VCaP (cell line): ENCODE results near the gene CCM2L.
"Not testable (repeated sequence)": the region's sequence is repeated elsewhere in the genome, so short reads cannot be mapped to it uniquely, and the experiment has no call there.

Experiments
- H3K27ac ChIP-seq: fragments of 450-650 bp; 2 replicates; pipeline ENCODE4 v1.5.1; 2017
- TF ChIP-seq, protein P1 (sequence below): fragments of 450-650 bp; conservative IDR thresholded peaks from 2 replicates; pipeline ENCODE4 v1.5.1; 2017; ENCODE audit warnings: mild to moderate bottlenecking, moderate library complexity

The CCM2L gene

DNA sequence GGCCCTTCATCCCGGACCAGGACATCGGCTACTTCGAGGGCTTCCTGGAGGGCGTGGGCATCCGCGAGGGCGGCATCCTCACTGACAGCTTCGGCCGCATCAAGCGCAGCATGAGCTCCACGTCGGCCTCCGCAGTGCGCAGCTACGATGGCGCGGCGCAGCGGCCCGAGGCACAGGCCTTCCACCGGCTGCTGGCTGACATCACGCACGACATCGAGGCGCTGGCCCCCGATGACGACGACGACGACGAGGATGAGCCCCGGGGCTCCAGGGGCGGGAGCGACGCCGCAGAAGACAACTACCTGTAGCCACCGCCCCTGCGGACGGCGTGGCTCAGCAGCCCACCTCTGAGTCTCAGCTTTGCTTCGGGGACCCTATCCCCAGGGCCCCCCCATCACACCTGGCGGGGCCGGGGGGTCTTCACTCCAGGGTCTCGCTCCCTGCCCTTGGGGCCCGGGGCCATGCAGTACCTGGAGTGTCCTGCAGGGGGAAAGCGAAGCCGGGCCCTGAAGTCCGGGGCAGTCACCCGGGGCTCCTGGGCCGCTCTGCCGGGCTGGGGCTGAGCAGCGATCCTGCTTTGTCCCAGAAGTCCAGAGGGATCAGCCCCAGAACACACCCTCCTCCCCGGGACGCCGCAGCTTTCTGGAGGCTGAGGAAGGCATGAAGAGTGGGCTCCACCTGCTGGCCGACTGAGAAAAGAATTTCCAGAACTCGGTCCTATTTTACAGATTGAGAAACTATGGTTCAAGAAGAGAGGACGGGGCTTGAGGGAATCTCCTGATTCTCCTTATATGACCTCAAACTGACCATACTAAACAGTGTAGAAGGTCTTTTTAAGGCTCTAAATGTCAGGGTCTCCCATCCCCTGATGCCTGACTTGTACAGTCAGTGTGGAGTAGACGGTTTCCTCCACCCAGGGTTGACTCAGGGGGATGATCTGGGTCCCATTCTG, 21.0 kb downstream of the CCM2L start:
- TF ChIP-seq, protein P1, sequence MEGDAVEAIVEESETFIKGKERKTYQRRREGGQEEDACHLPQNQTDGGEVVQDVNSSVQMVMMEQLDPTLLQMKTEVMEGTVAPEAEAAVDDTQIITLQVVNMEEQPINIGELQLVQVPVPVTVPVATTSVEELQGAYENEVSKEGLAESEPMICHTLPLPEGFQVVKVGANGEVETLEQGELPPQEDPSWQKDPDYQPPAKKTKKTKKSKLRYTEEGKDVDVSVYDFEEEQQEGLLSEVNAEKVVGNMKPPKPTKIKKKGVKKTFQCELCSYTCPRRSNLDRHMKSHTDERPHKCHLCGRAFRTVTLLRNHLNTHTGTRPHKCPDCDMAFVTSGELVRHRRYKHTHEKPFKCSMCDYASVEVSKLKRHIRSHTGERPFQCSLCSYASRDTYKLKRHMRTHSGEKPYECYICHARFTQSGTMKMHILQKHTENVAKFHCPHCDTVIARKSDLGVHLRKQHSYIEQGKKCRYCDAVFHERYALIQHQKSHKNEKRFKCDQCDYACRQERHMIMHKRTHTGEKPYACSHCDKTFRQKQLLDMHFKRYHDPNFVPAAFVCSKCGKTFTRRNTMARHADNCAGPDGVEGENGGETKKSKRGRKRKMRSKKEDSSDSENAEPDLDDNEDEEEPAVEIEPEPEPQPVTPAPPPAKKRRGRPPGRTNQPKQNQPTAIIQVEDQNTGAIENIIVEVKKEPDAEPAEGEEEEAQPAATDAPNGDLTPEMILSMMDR = peak; percentile 97
- no peak overlapping the region for H3K27ac ChIP-seq

DNA sequence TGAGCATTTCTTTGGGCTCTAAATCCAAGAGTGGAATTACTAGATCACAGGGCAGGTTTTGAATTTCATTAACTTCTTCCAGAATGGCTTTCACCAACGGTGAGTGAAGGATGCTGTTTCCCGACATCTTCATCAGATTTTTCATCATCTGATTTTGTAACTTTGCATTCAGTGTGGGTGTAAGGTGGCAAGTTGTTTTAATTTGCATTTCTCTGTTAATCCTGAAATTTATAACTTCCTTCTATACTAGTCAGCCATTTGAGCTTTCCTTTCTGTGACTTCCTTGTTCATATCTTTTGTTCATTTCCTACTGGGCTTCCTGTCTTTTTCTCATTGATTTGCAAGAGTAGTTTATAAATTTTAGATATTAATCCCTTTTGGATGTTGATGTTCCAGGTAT, 23.1 kb downstream of the CCM2L start:
- H3K27ac ChIP-seq = no peak overlapping the region
- TF ChIP-seq, protein P1 = no peak

GRCh38 chr20:32033721-32034120, 23.5 kb downstream of the CCM2L start:
- not testable (repeated sequence) for H3K27ac ChIP-seq

DNA sequence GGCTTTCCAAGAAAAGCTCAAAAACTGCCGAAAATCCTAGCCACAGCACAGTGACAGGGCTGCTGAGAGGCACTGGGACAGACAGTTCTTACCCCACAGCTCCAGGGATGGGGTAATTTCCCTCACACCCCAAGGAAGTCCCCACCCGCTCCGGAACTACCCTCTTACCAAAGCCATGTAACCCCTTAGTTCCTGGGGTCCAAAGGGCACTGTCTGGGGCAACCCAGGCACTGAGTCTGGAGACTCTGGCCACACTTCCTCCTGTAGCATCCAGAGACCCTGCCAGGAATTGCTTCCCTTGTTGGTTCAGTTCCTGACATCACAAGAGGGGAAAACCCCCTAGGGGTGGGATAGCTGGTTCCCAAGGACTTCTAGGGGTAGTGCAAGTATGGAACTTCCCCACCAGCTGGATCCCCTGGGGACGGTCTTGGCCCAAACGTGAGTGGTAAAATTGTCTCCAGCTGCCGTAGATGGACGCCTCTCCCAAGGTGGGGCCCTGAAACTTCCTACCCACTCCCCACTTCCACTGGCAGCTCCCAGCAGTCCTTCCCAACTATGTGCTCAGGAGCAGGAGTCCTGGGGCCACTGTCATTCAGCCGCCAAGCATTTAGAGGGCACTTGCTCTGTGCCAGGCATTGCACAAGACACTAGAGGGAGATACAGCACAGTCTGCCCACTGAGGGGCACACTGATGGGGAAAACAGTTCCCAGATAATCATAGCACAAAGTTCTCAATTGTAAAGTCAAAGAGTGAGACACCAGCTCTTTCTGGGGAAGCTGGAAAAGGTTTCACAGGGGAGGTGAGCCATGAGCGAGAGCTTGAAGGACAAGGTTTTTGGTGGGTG, 24.6 kb downstream of the CCM2L start:
- TF ChIP-seq, protein P1 = peak; percentile 55
- H3K27ac ChIP-seq = no peak overlapping the region

DNA sequence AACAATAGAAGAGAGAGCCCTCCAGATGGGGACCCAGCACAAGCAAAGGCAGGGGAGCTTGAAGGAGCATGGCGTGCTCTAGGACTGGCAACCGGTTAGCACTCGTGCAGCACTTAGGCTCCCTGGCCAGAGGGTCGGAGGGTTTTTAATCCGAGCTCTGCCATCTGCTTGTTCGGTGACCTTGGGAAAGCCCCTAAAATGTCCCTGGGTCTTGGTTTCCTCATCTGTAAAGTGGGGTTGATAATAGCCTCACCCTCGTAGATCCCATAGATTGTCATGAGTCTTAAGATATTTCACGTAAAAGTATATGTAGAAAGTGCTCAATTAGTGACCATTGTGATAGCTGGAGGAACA, 25.2 kb downstream of the CCM2L start:
- TF ChIP-seq, protein P1 = no peak
- H3K27ac ChIP-seq = no peak overlapping the region

DNA sequence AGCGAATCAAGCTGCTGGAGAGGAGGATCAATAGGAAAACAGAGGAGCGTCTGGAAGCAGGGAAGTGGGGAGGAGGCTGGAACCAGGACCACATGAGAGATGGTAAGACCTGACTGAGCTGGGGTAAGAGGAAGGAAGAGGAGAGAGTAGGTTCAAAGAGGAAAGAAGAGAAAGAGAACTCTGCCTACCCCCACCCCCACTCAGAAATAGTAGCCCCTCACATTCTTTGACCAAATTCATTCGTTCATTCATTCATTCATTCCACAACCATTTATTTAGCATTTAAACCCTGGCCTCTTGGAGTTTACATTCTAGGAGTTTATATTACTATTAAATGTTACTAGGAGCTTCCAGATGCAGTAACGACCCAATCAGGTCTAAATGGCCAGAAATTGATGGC, 26.0 kb downstream of the CCM2L start:
- no peak overlapping the region for H3K27ac ChIP-seq
- TF ChIP-seq, protein P1 = no peak

GRCh38 chr20:32036716-32037485, 26.7 kb downstream of the CCM2L start:
- H3K27ac ChIP-seq = no peak overlapping the region
- TF ChIP-seq, protein P1 = no peak
